ENCODE measurements around the gene TRAPPC5.

Gene TRAPPC5

DNA sequence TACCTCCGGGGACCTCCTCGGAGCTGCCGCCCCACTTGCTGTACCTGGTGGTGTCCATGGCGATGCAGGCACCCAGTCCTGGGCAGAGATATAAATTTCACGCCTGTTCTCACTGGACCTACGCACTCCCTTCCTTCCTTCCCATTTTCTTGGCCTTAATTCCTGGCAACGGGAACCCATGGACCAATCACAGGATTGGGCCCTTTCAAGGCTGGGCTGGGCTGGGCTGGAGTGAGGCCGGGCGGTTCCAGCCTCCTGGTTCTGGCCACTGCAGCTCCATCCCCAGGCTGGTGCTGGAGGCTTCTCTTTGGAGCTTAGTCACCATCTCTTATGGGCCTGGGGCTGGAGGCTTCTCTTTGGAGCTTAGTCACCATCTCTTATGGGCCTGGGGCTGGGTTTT is 51.4 kb downstream of the TRAPPC5 start, which contains the start of gene CLEC4G:
Gene CLEC4G (minus strand): TSS at position 66 of the 400 bp plus-strand sequence. CDS start 8 bp downstream, at position 58.
- no peak for DNase-seq (ENCODE audit: low spot score)

DNA sequence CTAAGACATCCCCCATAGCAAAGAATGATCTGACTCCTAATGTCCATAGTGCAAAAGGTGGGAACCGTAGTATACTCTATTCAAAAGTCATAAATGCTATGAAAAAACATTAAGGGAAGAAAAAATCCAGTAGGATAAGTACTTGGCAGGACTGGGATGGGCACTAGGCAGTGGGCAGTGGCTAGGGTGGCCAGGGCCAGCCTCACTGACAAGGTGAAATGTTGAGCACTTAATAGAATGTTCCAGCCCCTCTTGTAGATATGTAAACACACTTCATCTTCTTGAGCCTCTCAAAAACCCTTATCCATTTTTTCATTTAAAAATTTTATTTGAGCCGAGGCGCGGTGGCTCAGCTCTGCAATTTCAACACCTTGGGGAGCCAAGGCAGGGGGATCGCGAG is 52.7 kb downstream of the TRAPPC5 start:
- no peak for DNase-seq (ENCODE audit: low spot score)

GRCh38 chr19:7734220-7735203 is 53.9 kb downstream of the TRAPPC5 start:
- DNase-seq (ENCODE audit: low spot score): no peak

- no peak for DNase-seq (ENCODE audit: low spot score)
These were observed 55.5 kb downstream of the TRAPPC5 start for GRCh38 chr19:7736148-7736547.

GRCh38 chr19:7737215-7737614 is 56.6 kb downstream of the TRAPPC5 start:
- no peak for DNase-seq (ENCODE audit: low spot score)
